LHCN-M2 (cell line): ENCODE measurements around the gene ARL8B. TPM values are rescaled to one million over a fixed set of nuclear protein-coding genes. Genes with fewer than 3 reads are reported as not detected.
"Not testable (repeated sequence)": the region's sequence is repeated elsewhere in the genome, so short reads cannot be mapped to it uniquely, and the experiment has no call there.

Experiments used
- DNase-seq: peaks from one replicate; pipeline ENCODE4 v3.0.0-alpha.2; 2012; ENCODE audit warnings: low read depth
- total RNA-seq: library from RNA; depleted of rRNA; stranded (reverse); fragments of >200 nt; gene quantifications from 2 replicates; pipeline ENCODE4 v1.2.3, GENCODE V29; 2014

ARL8B gene
- total RNA-seq, 1 experiment from 2014 or later = 56.7 TPM

DNA sequence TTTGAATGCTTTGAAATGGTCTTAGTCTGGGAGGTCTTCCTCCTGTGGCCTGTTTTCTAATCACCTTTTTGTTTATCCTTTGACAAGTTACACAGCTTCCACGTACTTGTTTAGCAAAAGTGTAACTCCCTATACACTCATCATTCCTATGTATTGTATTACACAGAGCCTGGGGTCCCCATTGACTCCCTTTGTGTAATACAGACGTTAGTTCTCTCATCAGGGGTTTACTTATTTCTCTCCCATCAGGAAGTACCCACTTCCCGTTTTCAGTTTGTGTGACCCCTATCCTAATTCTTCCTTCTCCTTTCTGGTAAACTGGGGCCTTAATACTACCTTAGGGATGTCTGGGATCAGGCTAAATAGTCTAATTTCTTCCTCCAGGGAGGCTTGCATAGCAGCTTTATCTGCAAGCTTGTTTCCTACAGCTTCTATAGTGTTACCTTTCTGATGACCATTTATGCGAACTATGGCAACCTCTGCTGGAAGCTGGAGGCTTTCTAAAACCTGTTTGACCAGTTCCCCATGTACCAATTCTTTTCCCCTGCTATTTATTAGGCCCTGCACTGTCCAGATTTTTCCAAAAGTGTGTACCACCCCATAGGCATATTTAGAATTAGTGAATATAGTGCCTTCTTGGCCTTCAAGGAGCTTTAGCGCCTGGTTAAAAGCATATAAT, 22.4 kb downstream of the ARL8B start:
- no peak for DNase-seq

GRCh38 chr3:5145120-5145519, 23.0 kb downstream of the ARL8B start:
- DNase-seq = no peak

GRCh38 chr3:5147152-5147551, 25.1 kb downstream of the ARL8B start:
- not testable (repeated sequence) for DNase-seq

DNA sequence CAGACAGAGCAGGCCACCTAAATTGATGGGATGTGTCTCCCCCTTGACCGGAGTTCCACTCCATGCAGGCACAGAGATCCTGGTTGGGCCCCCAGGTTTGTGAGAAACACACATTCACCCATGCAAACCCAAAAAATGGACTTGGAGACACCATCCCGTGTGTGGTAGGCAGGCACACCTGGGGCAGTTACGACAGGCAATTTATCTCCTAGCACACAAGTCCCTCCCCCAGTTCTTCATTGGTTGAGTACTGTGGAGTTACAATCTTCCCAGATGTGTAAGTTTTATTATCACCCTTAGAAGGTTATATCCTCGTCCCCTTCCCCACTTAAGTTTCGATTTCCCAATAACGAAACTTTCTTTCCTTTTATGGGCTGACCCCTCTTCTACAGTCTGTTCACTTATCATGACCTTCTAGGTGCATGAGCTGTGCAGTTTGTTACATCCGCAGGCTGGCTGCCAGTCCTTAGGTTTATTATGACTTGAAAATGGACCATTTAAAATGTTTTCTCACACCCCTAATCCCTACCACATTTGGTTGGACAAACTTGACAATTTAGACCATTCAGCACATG, 27.3 kb downstream of the ARL8B start:
- DNase-seq = no peak

- DNase-seq = no peak
Measured at GRCh38 chr3:5151586-5151985, 29.5 kb downstream of the ARL8B start.

GRCh38 chr3:5153074-5153473, 31.0 kb downstream of the ARL8B start:
- DNase-seq = no peak

GRCh38 chr3:5155241-5155640, 33.1 kb downstream of the ARL8B start:
- no peak for DNase-seq

- no peak for DNase-seq
Measured at GRCh38 chr3:5160321-5160720, 38.2 kb downstream of the ARL8B start.

GRCh38 chr3:5160940-5161858, 39.1 kb downstream of the ARL8B start:
- DNase-seq = no peak

- peak; percentile 74 for DNase-seq
Measured at GRCh38 chr3:5162102-5162501, 40.0 kb downstream of the ARL8B start.

DNA sequence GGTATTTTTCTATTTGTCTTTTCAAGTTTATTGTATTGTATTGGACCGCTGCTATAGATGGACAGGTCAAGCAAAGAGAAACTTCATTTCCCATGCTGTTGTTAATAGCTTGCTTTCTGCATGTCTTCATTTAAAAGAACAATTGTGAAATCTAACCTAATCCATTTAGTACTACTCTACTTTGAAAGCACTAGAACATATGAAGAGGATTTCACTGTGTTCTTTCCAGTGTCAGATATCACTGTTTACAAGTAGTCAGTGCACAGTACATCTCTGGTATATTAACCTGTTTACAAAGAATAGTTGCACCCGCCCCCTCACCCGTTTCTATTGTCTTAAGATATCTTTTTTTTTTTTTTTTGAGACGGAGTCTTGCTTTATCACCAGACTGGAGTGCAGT, 43.6 kb downstream of the ARL8B start:
- no peak for DNase-seq

DNA sequence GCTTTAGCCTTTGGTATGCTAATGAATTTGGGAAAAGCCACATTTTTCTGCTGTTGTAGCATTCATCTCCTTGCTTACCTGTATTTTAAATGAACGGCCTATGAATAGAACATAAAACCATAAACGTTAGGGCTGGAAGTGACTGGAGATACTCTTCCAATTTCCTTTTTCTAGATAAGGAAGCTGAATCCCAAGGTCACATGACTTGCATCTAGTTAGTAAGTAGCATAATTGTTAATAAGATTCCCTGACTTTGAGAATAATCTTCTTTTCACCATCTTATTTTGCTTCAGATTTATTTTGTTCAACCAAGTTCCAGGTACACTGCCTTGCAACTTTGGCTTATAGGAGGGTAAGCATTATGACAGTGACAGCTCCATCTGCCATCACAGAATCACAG, 44.8 kb downstream of the ARL8B start:
- DNase-seq = no peak

GRCh38 chr3:5168110-5168509, 46.0 kb downstream of the ARL8B start:
- no peak for DNase-seq

GRCh38 chr3:5169807-5170206, 47.7 kb downstream of the ARL8B start:
- DNase-seq = no peak

GRCh38 chr3:5170975-5171374, 48.9 kb downstream of the ARL8B start:
- DNase-seq = no peak

DNA sequence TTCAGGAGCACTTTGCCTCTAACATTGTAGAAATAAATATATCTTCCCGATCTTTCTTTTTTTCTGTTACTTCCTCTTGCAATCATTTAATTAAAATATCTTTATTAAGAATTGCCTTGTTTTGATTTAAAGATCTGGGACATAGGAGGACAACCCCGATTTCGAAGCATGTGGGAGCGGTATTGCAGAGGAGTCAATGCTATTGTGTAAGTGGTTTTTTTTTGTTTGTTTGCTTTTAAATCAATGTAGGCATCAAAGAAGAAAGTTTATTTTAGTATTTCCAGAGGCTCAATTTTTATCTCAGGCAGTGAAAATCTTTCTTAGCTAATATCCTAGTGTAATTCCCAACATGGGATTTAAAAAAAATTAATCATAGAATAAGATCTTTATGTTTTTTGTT, 49.9 kb downstream of the ARL8B start:
- DNase-seq = no peak

GRCh38 chr3:5179036-5179435, 56.9 kb downstream of the ARL8B start:
- not testable (repeated sequence) for DNase-seq

DNA sequence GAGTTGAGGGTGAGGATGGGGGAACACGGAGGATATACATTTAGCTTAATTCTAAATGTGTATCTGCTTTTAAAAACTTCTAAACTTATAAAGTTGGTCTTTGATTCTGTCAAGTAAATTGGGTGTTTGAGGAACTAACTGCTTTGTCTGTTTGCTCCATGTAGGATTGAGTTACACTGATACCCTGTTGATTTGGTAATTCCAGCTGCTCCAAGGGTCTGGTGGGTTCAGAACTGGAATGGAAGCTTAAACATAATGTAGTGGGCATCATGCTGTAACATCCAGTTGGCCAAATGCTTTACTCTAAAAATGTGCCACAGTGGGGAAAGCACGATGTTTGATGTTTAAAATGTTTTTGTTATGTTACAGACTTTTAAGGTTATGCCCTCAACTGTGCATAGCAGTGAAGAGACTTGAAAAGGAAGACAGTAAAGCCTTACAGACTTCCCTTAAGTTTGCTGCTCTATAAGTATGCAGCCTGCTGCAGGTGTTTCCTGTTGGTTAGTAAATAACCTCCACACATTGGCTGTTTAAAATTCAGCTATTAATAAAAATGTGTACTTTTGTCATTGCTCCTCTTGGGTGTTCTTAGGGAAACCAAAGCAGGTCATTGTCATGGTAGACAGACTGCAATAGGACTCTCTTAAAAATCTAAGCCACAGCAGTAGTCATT, 59.5 kb downstream of the ARL8B start:
- DNase-seq = no peak

DNA sequence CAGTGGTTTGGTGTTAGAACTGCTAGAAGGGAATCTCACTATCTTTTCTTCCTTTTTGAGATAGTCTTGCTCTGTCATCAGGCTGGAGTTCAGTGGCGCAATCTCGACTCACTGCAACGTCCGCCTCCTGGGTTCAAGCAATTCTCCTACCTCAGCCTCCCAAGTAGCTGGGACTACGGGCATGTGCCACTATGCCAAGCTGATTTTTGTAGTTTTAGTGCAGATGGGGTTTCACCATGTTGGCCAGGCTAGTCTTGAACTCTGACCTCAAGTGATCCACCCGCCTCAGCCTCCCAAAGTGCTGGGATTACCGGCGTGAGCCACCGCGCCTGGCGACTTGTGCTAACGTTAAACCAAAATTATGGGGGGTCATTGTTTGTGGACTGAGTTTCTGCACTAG, 61.6 kb downstream of the ARL8B start:
- DNase-seq = not testable (repeated sequence)

DNA sequence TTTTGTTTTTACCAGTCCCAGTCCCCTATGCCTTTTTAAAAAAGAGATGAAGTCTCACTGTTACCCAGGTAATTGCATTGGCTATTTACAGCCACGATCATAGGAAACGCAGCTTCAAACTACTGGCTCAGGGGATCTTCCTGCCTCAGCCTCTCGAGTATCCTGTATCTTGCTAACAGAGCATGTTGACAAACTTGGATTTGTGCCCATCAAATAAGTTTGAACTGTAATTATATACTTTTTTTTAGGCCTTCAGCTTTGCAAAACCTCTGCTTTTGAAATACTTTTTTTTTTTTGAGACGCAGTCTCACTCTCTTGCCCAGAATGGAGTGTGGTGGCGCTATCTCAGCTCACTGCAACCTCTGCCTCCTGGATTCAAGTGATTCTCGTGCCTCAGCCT, 62.4 kb downstream of the ARL8B start:
- no peak for DNase-seq

GRCh38 chr3:5185093-5185673, 63.1 kb downstream of the ARL8B start:
- DNase-seq = no peak
